IPS-20b (cell line): ENCODE results near the gene RMRP.

ENCODE experiments used
- H3K27ac ChIP-seq: one replicate; pipeline ENCODE4 v1.5.1; 2013; ENCODE audit warnings: low read length
- H3K27me3 ChIP-seq: 2 replicates; pipeline ENCODE4 v1.6.1; 2013; ENCODE audit warnings: mild to moderate bottlenecking, low read length, inconsistent platforms; ENCODE audit not compliant: insufficient read depth
- H3K36me3 ChIP-seq: 2 replicates; pipeline ENCODE4 v1.6.1; 2013; ENCODE audit warnings: low read depth, mild to moderate bottlenecking, inconsistent platforms, low read length, moderate library complexity; ENCODE audit not compliant: insufficient read depth
- H3K4me1 ChIP-seq: 2 replicates; pipeline ENCODE4 v1.6.1; 2013; ENCODE audit warnings: mild to moderate bottlenecking, control low read depth, inconsistent platforms, low read length, moderate library complexity; ENCODE audit not compliant: insufficient read depth
- H3K4me3 ChIP-seq: 2 replicates; pipeline ENCODE4 v1.5.1; 2013; ENCODE audit warnings: mild to moderate bottlenecking, low read length, inconsistent platforms
- H3K9ac ChIP-seq: 2 replicates; pipeline ENCODE4 v1.6.1; 2013; ENCODE audit warnings: low read depth, mild to moderate bottlenecking, inconsistent platforms, low read length, moderate library complexity
- H3K9me3 ChIP-seq: 2 replicates; pipeline ENCODE4 v1.6.1; 2013; ENCODE audit warnings: mild to moderate bottlenecking, low read depth, low read length, inconsistent platforms; ENCODE audit not compliant: insufficient read depth

Gene RMRP

GRCh38 chr9:35660966-35661415, 3.2 kb upstream of the RMRP start:
- Histone ChIP-seq H3K9me3 (no peaks in the 10 kb centered on the region), H3K27ac (peak overlapping the region; percentile 10), H3K4me1 (peaks cover 12% of the 10 kb centered on the region), H3K36me3 (peaks cover 41% of the 10 kb centered on the region), H3K9ac (no peak overlapping the region), H3K4me3 (no peak overlapping the region), H3K27me3 (peaks cover 12% of the 10 kb centered on the region)

- peaks cover 8% of the 10 kb centered on the region for H3K4me1 ChIP-seq
- peak overlapping the region; percentile 89 for H3K4me3 ChIP-seq
- H3K36me3 ChIP-seq, result peaks cover 41% of the 10 kb centered on the region
- H3K9ac ChIP-seq, result peak overlapping the region; percentile 87; the same call in 1 of the 2 replicates
- H3K9me3 ChIP-seq, result no peaks in the 10 kb centered on the region
- peaks cover 13% of the 10 kb centered on the region for H3K27me3 ChIP-seq
- no peak overlapping the region for H3K27ac ChIP-seq
Observed at GRCh38 chr9:35659340-35659739, 1.5 kb upstream of the RMRP start.

DNA sequence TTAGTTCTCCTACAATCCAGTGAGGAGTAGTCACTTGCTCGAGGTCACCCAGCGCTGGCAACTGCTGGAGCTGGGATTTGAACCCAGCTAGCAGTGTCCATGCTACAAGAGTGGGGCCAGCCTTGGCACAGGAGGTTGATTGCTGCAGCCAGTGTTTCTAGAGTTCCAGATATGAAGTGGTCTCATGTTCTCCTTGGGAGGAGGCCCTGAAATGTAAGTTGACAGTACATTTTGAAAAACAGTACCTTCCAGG, 1.1 kb upstream of the RMRP start:
- Histone ChIP-seq H3K27me3 (peaks cover 13% of the 10 kb centered on the region), H3K36me3 (peaks cover 40% of the 10 kb centered on the region), H3K4me1 (peaks cover 4% of the 10 kb centered on the region; the same call in 1 of the 2 replicates), H3K27ac (peak overlapping the region; percentile 93), H3K4me3 (peak overlapping the region; percentile 89), H3K9ac (peak overlapping the region; percentile 87), H3K9me3 (no peaks in the 10 kb centered on the region)

DNA sequence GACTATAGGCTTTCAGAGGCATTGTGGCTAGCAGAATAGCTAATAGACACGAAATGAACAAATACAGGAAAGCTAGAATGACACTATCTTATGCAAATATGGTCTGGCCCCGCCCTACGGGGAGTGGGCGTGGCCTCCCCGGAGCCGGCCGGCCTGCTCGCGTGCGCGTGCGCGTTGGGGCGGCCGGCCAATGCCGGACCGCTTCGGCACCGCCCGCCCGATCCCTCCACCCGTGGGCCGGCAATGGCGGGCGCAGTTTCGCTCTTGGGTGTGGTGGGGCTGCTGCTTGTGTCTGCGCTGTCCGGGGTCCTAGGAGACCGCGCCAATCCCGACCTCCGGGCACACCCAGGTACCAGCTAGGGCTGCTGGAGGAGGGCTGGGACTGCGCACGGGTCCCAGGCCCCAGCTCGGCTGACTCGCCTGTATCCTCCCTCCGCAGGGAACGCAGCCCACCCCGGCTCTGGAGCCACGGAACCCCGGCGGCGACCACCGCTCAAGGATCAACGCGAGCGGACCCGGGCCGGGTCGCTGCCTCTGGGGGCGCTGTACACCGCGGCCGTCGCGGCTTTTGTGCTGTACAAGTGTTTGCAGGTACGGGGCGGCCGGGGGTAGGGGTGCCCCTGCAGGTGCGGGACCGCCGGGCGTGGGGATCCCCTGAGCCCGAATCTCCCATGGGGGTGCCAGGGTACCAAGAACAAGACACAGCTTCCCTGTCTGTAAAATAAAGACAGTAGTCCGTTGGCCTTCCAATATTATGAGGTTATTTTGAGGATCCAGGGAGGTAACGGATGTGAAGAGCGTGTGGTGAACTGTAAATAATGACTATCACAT, 533 bp upstream of the RMRP start, which contains the start of gene CCDC107:
TSS of gene CCDC107 (plus strand) at position 156 of the 831 bp plus-strand sequence. CDS start at position 244, 88 bp downstream.
- Histone ChIP-seq H3K27me3 (peaks cover 13% of the 10 kb centered on the region), H3K36me3 (peaks cover 34% of the 10 kb centered on the region), H3K4me1 (peaks cover 4% of the 10 kb centered on the region; the same call in 1 of the 2 replicates), H3K27ac (peak within 1 kb of the TSS; percentile 93), H3K9me3 (no peaks in the 10 kb centered on the region), H3K4me3 (peak within 1 kb of the TSS; percentile 89), H3K9ac (peak within 1 kb of the TSS; percentile 87)

DNA sequence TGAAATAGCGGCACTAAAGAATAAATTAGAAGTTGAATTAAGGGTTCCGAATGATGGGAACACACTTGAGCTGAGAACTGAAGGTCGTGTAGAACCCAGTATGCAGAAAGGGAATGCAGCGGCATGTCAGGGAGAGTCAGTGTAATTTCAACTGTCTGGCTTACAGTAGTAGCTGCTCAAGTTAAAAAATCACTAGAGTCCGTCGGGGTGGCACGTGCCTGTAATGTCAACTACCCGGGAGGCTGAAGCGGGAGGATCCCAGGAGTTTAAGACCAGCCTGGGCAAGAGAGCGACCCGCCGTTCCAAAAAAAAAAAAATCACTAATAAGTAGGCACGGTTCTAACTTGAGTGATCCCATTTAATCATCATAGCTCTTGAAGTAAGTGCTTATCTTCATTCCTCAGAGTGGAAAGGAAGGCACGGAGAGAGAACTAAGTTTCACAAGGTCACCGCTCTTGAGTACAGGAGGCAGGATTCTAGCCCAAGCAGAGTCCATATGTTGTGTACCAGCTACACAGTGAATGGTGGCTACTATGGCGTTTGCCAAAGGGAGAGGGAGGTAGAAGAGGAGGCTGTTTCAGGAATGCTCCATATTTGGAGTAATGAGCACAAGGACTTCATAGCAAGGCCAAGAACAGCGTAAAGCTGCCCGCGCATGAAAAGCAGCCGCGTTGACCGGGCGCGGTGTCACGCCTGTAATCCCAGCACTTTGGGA, 831 bp downstream of the RMRP start:
- peak overlapping the region; percentile 89 for H3K4me3 ChIP-seq
- peak overlapping the region; percentile 87 for H3K9ac ChIP-seq
- peaks cover 4% of the 10 kb centered on the region; the same call in 1 of the 2 replicates for H3K4me1 ChIP-seq
- no peak overlapping the region for H3K27ac ChIP-seq
- peaks cover 13% of the 10 kb centered on the region for H3K27me3 ChIP-seq
- peaks cover 21% of the 10 kb centered on the region for H3K36me3 ChIP-seq
- H3K9me3 ChIP-seq, result no peaks in the 10 kb centered on the region

DNA sequence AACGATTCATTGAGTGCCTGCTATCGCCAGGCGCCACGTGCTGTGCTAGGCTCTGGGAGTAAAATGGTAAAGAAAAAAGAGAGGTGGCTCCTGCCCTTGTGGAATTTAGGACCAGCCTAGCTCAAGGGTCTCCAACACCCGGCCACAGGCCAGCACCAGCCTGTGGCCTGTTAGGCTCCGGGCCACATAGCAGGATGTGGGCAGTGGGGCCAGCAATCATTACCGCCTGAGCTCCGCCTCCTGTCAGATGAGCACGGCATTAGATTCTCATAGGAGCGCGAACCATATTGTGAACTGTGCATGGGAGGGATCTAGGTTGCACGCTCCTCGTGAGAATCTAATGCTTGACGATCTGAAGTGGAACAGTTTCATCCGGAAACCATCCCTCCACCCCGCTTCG, 1.5 kb downstream of the RMRP start:
- peaks cover 13% of the 10 kb centered on the region for H3K27me3 ChIP-seq
- H3K9ac ChIP-seq, result no peak overlapping the region
- H3K9me3 ChIP-seq, result no peaks in the 10 kb centered on the region
- peaks cover 4% of the 10 kb centered on the region; the same call in 1 of the 2 replicates for H3K4me1 ChIP-seq
- H3K27ac ChIP-seq, result no peak overlapping the region
- no peak overlapping the region for H3K4me3 ChIP-seq
- H3K36me3 ChIP-seq, result peaks cover 14% of the 10 kb centered on the region

- H3K36me3 ChIP-seq, result no peaks in the 10 kb centered on the region
- peaks cover 5% of the 10 kb centered on the region; the same call in 1 of the 2 replicates for H3K4me1 ChIP-seq
- no peak overlapping the region for H3K9ac ChIP-seq
- H3K27ac ChIP-seq, result no peak overlapping the region
- peaks cover 13% of the 10 kb centered on the region for H3K27me3 ChIP-seq
- H3K4me3 ChIP-seq, result no peak overlapping the region
- H3K9me3 ChIP-seq, result no peaks in the 10 kb centered on the region
Observed at GRCh38 chr9:35653611-35654010, 4.2 kb downstream of the RMRP start.

- Histone ChIP-seq H3K9me3 (no peaks in the 10 kb centered on the region), H3K4me1 (peaks cover 5% of the 10 kb centered on the region; the same call in 1 of the 2 replicates), H3K27ac (no peak overlapping the region), H3K9ac (no peak overlapping the region), H3K36me3 (no peaks in the 10 kb centered on the region), H3K4me3 (no peak overlapping the region), H3K27me3 (peaks cover 15% of the 10 kb centered on the region)
Observed at GRCh38 chr9:35652829-35653209, 5.0 kb downstream of the RMRP start.

- Histone ChIP-seq H3K9ac (no peak overlapping the region), H3K27me3 (peaks cover 20% of the 10 kb centered on the region), H3K36me3 (no peaks in the 10 kb centered on the region), H3K4me1 (peaks cover 7% of the 10 kb centered on the region; the same call in 1 of the 2 replicates), H3K27ac (no peak overlapping the region), H3K9me3 (no peaks in the 10 kb centered on the region), H3K4me3 (no peak overlapping the region)
Observed at GRCh38 chr9:35651956-35652828, 5.6 kb downstream of the RMRP start.

- peak within 1 kb of the TSS; percentile 61; the same call in 1 of the 2 replicates for H3K9ac ChIP-seq
- H3K4me1 ChIP-seq, result peaks cover 7% of the 10 kb centered on the region; the same call in 1 of the 2 replicates
- H3K27ac ChIP-seq, result peak within 1 kb of the TSS; percentile 19
Observed at GRCh38 chr9:35650341-35651158, 7.3 kb downstream of the RMRP start, which contains the start of gene SIT1. Gene SIT1 (minus strand): TSS chr9:35650931. CDS start chr9:35650853, 78 bp downstream.

More at GRCh38 chr9:35650341-35651158, 7.3 kb downstream of the RMRP start, which contains the start of gene SIT1:
- H3K4me3 ChIP-seq, result peak within 1 kb of the TSS; percentile 64; the same call in 1 of the 2 replicates
- no peaks in the 10 kb centered on the region for H3K36me3 ChIP-seq
- no peaks in the 10 kb centered on the region for H3K9me3 ChIP-seq
- H3K27me3 ChIP-seq, result peaks cover 7% of the 10 kb centered on the region; the same call in 1 of the 2 replicates
